ENCODE results near the gene ROR2.

Gene ROR2

DNA sequence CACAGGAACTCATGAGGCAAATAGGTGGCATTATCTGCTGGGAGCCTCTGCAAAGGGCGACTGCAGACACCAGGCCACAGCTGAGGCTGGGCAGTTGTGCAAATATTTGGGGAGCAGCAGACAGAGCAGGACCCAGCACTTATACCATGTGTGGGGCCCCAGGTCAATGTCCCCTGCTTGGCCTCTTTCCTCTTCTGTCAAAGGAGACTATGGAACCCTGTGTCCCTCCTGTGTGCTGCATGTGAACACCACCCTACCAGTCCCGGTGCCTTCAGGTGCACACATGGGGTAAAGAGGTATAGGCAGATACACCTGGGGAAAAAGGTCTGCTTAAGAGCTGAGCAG lies 50.8 kb downstream of the ROR2 start:
- DNase-seq = no peak

DNA sequence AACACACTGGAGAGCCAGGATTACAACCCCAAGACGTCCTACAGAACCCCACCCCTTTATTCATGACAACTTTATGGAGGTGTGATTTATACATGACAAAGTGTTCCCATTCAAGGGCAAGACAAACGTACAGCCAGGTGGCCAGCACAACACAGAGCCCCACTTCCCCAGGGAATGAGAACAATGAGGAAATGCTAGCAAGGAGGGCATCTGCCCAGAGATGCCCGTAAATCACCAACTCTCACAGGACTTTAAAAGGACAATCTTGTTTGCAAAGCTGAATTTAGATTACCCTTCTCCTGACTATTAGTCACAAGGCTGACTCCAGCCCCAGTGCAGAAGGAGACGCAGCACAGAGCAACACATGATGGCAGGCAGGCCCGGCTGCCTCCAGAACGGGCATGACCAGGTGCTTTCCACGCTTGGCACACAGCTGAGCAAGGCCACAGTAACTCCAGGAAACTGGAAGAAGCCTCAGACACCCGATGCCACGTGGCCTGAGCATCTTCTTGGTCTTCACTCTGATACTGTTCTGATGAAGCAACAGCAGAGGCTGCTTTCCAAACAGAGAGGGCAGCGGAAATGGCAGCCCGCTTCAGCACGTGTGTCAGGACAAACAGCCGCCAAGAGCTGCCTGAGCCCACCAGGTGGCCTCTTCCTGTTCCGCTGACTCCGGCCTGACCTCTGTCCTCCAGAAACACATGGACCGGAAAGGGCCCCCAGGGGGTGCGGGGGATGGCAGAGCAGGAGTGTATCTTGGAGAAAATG lies 51.4 kb downstream of the ROR2 start:
- peak; percentile 44 for DNase-seq

DNA sequence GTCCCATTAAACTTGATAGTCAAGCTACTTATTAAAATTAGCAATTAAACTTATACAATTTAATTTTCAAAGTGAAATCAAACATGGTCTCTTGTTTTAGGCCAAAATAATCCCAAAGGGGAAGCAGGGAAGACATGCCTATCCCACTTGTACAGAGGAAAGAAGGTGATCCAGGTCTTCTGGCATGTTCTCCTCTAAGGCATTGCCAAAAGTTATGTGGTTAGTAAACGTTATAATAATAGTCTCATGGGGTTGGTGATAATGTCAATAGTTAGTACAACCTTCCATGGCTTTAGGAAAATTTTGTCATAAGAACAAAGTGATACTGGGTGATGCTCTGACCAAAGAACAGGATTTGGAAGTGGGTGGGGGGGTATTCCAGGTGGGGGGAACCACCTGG lies 52.8 kb downstream of the ROR2 start:
- DNase-seq = no peak

DNA sequence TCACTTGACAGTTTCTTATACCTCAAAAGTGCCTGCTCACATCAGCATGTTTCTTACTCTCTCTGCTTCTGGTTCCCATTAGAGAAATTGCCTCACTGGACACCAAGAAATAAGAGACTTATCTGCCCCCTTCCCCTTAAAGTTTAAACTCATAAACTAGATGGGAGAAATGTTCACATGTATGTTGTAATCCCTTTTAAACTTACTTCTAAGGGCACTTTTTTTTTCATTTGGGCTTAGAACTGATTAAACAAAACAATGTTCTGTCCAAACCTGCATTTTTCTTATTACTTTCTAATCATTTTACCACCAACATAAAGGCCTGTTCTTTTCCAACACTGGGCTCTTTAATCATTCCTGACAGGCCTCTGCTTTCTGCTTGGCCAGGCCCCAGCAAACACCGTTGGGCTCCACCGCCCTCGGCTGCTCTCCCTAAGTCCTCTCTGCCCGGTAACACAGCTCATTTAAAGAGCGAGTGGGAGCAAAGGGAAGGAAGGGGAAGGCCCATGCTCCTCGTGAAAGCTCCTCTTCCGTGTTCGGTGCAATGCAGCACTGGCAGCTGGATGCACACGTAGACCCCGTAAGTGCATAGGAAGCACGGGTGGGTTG lies 53.4 kb downstream of the ROR2 start:
- DNase-seq = peak; percentile 51

DNA sequence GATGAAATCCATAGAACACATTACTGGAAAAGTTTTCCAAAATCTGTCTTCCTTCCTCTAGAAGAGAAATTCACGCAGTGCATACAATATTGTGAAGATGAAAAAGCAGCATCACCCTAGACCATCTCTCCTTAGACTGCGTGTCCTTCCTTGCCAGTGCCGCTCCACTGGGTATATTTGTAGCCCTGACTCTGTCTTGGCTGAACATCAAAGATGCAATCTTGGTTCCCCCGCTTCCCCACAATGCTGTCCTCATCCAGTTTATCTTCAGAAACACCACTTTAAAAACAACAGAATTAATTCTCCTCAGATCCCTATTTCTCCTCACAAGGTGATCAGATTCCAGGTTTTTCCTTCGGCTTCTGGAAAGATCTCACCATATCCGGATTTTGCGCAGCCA lies 53.9 kb downstream of the ROR2 start:
- DNase-seq = no peak

DNA sequence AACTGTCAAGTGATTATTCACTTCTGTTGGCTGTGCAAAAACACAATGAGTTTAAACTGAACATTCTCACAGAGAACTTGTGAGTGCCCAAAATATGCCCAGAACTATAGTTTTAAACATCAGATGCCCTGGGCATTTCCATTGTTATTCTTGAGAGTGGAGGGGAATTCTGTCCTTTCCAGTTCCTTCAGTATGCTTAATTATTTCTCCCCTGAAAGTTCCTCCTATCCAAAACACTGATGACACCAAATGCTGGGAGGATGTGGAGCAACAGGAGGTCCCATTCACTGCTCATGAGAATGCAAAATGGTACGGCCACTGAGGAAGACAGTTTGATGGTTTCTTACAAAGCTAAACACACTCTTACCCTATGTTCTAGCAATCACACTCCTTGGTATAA lies 55.5 kb downstream of the ROR2 start:
- no peak for DNase-seq

DNA sequence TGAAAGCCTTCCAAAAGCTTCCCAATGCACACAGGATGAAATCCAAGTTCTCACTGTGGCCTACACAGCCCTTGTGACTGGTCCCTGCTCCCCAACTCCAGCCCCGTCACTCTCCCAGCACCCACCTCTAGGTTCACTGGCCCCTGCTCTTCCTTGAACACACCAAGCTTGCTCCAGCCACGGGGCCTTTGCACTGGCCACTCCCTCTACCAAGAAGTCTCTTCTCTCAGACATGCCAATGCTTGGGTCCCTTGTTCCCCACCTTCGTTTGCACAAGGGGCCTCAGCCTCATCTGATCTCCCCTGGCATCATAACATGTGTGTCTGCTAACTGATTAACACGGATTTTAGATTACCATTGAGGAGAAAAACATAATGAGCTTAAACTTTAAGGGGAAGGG lies 56.0 kb downstream of the ROR2 start:
- no peak for DNase-seq

DNA sequence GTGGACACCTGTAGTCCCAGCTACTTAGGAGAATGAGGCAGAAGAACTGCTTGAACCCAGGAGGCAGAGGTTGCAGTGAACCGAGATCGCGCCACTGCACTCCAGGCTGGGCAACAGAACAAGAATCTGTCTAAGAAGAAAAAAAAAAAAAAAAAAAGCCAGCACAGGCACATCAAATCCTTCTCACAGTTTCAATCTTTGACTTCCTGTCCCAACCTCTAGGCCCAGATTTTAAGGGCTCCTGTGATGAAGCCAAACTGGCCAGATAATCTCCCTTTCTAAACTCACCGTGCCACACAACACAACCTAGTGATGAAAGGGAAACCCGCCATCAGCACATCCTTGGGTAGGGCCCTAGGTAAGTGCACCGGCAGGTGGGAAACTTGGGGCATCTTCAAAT lies 58.1 kb downstream of the ROR2 start:
- DNase-seq = no peak

DNA sequence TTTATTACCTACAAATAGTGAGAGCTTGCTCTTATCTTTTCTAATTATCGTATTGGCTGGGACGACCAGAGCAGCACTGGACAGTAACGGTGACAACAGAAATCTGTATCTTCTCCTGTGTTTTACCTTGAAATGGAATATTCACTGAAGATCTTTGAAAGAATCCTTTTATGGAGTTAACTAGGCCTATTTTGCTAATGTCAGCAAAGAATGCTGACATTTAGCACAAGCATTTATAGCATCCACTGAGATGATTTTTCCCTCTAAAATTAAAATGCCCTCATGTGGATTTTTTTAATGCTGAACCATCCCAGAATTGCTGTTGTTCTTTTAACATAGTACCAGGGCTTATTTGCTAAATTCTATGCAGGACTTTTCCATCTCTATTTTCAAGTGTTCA lies 59.4 kb downstream of the ROR2 start:
- DNase-seq = no peak

DNA sequence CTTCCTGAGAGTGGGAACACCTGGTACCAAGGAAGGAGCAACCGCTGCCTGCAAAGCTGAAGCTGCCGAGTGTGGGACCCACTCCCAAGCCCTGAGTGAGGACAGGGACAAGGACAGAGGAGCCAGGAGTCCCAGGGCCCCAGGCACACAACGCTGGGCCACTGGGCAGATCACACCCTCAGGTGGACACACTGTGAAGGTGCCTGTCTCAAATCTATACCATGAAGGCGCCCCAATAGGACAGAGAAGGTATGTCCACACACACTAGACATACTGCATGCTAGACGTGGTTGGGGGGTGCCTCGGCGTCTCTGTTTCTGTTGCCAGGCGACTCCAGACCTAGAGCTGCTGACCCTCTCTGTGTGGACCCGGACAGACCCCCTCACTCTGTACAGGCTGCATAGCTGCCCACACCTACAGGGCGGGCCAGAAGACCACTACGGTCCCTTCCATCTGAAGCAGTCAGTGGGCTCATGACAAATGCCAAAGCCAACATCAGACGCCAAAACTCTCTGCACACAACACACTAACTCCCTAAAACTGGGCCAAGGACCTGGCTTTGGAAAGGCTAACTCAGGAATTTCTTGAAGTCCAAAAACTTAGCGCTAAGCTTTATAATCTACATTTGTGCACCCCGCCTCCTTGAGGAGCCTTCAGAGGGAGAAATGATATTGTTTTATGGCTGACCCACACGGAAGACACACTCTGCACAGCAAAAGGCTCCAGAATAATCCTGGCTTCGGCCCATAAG lies 60.7 kb downstream of the ROR2 start:
- no peak for DNase-seq

DNA sequence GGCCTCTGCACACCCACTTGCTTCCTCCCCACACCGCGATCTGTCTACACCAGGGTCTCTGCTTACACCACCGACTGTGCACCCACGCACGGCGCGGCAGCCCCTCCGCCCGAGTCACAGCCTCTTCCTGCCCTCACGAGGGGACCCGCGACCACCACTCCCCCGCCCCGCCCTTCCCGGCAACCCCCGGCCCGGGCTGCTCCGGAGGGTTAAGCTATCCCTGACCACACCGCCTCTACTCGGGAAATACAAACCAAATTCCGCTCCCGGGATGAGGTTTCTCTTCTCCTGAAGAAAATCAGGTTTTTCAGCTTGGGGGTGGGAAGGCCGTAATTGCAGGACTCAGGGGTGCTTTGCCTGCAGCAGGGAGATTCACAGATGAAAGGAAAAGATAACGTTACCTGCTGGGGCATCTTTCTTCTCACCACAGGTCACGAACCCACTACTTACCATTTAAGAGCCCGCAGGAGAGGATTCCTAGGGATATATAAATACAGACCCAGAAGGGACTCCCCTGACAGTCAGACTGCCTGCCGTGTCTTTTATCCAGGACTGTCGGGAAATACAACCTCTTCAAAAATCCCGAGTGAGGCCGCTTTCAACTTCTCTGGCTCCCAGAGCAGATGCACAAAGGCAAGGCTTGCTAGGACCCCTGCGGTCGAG lies 63.5 kb downstream of the ROR2 start:
- no peak for DNase-seq

DNA sequence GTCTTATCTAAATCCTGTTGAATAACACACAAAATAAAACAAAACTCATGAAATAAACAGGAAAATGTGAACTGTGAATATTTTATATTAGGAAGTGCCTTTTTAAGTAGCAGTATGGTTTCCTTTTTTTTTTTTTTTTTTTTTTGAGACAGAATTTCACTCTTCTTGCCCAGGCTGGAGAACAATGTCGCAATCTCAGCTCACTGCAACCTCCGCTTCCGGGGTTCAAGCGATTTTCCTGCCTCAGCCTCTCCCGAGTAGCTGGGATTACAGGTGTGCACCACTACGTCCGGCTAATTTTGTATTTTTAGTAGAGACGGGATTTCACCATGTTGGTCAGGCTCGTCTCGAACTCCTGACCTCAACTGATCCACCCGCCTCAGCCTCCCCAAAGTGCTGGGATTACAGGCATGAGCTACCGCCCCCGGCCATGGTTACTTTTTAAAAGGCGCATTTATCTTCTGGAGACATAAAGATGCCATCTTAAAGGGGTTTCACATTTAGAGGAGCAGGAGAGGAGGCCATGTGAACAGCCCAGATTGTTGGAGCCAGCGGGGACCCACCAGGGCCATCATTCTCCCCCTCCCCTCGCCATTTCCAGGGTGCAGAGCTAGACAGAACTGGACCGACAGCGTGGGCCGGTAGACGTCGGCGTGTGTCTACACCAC lies 64.1 kb downstream of the ROR2 start:
- DNase-seq = no peak

DNA sequence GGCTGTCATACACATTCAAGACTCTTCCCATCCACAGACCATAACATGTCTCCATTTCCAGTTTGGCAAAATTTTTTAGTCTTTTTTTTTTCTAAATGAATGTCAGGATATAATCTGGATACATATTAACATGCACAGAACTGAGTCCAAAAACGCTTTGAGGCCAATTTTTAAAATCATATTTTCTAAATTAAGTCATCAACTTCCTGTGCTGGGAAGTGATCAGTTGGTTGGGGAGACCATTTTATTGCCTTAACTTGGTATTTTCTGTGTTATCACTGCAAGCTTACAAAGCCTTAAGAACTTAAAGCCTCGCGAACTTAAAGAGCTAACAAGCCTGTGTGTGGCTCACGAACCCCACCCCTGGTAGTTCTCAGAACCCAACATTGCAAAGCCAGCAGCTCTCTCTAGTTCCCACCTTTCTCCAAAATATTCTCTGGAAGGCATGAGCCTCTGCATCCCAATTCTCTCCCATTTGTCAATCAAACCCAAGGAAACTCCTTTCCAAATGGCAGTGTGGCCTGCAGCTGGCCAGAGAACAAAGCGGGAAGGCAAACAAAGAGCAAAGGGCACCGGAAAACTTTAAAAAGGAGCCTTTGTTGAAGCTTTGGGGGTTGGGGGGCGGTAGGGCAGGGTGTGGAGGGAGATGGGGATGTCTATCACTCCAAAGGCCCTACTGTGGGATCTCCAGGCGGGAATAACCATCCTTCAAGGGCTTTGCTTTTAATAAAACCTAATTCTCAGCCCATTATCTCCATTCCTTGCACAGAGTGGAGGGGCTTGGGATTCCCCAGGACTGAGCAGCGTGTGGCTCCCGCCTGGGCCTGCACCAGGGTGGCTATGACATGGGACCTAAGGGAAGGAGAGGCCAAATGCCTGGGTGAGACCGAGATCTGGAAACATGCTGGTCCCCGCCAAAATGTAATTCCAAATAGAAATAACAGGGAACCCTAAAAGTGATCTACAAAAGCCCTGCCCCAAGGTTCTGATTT lies 65.0 kb downstream of the ROR2 start:
- no peak for DNase-seq

DNA sequence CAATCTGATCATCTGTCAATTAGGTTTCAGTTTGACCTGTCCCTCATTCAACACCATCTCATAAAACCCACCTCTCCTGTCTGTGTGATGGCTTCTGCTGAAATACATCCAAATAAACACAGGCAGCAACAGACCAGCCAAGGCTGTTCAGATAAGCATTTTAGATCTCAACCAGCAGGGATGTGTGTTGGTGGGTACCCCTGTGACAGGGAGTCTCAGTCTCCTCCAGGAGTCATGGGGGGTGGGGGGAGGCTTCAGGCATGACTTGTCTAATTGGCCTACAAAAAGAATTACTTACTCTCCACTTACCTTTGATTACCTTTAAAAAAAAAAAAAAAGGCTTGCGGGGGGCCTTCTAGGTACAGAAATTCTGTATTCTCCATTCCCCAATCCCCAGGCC lies 65.9 kb downstream of the ROR2 start:
- DNase-seq = no peak

DNA sequence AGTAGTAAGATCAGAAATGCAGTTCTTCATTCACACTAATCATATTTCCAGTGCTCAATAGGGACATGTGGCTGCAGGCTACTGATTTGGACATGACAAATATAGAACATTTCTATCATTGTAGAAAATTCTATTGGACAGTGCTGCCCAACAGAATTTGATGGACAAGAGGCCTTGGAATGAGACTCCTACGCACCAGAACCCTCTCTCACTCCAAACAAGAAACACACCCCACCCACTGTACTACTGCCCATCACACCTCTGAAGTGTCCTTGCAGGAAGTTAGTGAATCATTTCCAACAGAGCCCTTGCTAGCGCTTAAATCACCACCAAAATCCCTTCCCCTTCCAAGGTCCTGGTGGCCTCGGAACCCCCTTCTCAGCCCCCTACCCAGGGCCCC lies 66.5 kb downstream of the ROR2 start:
- DNase-seq = no peak

DNA sequence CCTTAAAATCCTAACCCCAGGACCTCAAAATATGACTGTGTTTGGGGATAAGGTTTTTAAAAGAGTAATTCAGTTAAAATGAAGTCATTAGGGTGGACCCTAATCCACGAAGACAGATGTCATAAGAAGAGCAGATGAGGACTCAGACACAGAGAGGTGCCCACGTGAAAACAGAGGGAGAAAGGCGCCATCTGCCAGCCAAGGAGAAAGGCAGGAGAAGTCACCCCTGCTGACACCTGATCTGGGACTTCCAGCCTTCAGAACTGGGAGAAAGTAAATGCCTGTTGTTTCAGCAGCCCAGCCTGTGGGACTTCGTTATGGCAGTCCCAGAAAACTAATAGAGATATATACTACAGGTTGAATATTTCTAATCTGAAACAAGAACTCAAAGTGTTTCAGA lies 67.4 kb downstream of the ROR2 start:
- DNase-seq = no peak

DNA sequence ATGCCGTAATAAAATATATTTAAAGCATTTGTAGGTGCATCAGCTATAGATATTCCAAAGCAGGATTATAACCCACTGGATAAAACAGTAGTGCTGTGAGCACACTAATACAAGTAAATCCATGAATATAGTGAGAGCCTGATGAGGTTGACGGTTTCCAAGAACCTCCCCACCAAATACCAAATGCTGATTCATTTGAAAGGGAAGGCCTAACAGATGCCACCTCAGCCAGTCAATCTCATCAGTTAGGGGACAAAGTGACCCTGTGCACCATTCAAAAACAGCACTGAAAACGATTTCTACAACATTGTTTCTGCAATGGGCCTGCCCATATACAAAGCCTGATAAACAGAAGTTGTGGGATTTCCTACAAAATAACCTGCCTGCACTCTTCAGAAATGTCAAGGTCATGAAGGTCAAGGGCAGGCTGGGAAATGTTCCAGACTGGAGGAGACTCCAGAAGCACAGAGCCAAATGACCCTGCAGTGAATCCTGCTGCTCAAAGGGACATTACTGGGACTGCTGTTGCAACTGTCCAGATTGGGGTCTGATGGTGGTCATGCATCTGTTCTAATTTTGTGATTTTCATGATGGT lies 69.6 kb downstream of the ROR2 start:
- DNase-seq = no peak

DNA sequence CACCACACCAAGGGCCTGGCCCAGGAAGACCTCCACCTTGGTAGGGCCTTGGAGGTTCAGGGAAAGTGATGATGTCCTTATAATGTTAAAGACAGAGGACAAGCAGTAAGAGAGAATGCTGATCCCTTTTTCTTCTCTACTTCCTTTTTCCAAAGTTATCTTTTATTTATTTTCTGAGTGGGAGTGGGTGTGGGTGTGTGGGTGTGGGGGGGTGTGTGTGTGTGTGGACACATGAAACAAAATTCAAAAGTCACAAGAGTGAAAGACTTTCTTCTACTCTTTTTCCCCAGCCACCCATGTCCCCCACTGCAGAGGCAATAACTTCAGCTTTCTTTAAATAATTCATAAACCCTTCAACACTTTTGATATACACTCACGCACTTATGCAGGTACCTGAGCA lies 70.8 kb downstream of the ROR2 start:
- no peak for DNase-seq

DNA sequence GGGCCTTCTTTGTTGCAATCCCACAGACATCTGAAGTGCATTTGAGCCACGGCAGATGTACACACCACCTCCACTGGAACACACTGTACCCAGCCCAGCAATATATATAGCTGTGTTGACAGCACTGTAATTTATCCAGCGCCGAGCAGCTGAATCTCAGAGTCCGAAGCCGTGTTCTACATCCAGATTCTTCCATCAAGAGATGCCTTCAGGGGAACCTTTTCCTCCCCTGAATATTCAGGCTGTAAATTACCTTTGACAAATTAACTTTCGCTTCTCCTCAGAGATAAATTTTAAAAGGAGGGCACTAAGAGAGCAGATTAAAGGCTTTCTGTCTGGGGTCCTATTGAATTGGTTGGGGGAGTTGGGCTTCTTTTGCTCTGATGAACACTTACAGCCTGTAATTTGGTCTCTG lies 76.4 kb downstream of the ROR2 start:
- DNase-seq = no peak

DNA sequence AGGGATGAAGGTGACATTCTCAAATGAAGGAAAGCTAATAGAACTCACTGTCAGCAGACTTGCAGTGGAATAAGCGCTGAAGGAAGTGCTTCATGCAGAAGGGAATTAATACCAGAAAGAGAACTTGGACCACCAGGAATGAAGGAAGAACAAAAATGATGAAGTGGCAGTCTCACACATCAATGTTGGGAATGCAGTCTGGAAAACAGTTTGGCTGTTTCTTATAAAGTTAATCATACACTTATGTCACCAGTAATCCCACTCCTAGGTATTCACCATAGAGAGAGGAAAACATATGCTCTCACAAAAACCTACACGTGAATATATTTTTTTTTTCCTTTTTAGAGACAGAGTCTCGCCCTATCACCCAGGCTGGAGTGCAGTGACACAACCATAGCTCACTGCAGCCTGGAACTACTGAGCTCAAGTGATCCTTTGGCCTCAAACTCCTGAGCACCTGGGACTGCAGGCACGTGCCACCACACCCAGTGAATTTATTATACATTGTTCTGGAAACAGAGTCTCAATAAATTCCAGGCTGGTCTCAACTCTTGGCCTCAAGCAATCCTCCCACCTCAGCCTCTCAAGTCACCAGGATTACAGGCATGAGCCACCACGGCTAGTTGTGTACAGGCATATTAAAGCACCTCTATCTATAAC lies 81.2 kb downstream of the ROR2 start:
- DNase-seq = no peak

DNA sequence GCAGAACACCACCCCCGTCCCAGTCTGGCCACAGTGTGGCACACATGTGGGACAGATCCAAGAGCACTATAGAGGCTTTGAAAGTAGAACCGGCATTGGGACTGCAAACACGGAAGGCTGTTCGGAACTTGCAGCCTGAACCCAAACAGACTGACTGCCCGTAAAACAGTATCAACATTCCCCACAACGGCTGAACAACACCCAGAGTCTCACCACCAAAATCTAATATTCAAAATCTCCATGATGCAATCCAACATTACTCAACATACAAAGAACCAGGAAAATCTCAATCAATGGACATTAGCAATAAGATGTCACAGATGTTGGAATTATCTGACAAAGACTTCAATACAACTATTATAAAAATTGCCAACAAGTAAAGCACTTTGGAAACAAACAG lies 82.3 kb downstream of the ROR2 start:
- no peak for DNase-seq

Measured in inflammatory macrophage treated with lipopolysaccharide for 4 hours (primary cell).